Measurements from ENCODE around the gene LRP8.

GRCh38 chr1:53276153-53276901, 51.5 kb downstream of the LRP8 start:
- TF ChIP-seq CTCF (IDR thresholded peaks at IDR 0.05 in 4 of 5, conservative IDR thresholded peaks at IDR 0.05 in 1 of 5): no peak
- TF ChIP-seq POLR2A (IDR thresholded peaks at IDR 0.05): no peak
